HFF-Myc (cell line): Measurements from ENCODE around the gene ZFHX3.
"Not testable (repeated sequence)": the region's sequence is repeated elsewhere in the genome, so short reads cannot be mapped to it uniquely, and the experiment has no call there.

Source experiments
- DNase-seq: peaks from one replicate; pipeline ENCODE4 v3.0.0-alpha.2; 2011; ENCODE audit warnings: low read depth; ENCODE audit errors: extremely low read depth
- H3K4me3 ChIP-seq: replicated peaks from 2 replicates; pipeline ENCODE4 v1.5.1; 2011; ENCODE audit warnings: low read depth, mild to moderate bottlenecking, control low read depth, low read length
- TF ChIP-seq, protein P1 (sequence below): IDR thresholded peaks from 2 replicates; pipeline ENCODE4 v1.5.1; 2012; ENCODE audit warnings: mild to moderate bottlenecking, low read depth, low read length, control low read depth; ENCODE audit errors: missing control alignments

ZFHX3 gene

DNA sequence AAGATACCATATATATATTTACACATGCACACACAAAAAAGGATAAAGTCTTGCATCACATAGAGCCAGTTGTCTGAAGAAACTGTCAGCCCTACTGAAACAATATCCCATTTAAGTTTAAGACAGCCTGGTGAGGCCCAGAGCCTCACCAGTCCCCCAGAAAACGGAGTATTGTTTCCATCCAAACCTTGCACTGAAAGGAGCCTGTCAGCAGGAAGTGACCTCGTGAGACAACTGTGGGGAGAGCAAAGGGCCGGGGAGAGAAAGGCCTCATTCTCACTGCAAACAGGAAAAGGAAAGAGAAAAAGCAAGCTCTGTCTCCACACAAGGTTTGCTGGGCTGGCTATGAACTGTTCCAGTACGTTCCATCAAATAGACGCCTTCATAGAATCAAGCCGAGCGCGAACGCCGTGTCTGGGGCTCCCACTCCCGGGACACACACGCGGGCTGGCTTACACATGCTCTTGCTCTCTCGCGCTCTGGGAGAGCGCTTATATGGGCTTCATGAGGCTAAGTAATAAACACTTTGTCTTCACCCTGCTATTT, 44.4 kb upstream of the ZFHX3 start:
- no peak for DNase-seq
- TF ChIP-seq, protein P1, sequence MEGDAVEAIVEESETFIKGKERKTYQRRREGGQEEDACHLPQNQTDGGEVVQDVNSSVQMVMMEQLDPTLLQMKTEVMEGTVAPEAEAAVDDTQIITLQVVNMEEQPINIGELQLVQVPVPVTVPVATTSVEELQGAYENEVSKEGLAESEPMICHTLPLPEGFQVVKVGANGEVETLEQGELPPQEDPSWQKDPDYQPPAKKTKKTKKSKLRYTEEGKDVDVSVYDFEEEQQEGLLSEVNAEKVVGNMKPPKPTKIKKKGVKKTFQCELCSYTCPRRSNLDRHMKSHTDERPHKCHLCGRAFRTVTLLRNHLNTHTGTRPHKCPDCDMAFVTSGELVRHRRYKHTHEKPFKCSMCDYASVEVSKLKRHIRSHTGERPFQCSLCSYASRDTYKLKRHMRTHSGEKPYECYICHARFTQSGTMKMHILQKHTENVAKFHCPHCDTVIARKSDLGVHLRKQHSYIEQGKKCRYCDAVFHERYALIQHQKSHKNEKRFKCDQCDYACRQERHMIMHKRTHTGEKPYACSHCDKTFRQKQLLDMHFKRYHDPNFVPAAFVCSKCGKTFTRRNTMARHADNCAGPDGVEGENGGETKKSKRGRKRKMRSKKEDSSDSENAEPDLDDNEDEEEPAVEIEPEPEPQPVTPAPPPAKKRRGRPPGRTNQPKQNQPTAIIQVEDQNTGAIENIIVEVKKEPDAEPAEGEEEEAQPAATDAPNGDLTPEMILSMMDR, result no peak

DNA sequence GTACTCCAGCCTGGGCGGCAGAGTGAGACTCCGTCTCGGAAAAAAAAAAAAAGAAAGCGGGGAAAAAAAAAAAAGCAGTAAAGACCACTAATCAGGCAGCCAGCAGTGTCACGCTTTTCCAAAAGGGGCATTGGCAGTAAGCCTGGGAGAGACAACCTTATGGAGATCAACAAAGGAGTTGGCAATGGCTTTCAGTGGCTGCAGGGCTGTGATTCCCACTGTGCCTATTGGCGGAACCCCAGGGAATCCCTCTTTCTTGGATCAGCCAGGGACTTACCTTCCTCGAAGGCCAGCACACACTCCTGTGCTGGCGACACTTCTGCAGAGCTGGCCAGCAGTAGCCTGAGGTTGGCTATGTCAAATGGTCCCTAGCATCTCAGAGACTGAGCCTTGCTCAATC, 43.2 kb upstream of the ZFHX3 start:
- TF ChIP-seq, protein P1, result no peak
- DNase-seq, result no peak
- no peak overlapping the region for H3K4me3 ChIP-seq

More for the DNA sequence above, 44.4 kb upstream of the ZFHX3 start:
- no peak overlapping the region for H3K4me3 ChIP-seq

DNA sequence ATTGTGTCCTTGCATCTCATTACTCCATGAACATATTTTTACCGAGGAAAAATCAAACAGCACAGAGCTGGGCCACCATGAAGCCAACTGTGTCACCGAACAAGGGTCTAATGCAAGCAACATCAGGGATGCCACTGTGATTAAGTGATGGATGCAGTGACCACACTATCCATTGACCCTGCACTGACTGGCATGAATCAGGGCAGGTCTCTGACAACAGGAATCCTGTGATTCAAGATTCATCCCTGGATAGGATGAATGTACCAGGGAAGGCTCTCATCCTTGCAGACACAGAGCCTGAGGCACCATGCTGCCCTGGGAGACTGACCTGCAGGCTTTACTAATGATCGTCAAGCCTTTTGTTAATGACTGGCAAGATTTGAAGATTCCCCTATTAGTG, 41.5 kb upstream of the ZFHX3 start:
- H3K4me3 ChIP-seq, result no peak overlapping the region
- no peak for DNase-seq
- TF ChIP-seq, protein P1, result no peak

DNA sequence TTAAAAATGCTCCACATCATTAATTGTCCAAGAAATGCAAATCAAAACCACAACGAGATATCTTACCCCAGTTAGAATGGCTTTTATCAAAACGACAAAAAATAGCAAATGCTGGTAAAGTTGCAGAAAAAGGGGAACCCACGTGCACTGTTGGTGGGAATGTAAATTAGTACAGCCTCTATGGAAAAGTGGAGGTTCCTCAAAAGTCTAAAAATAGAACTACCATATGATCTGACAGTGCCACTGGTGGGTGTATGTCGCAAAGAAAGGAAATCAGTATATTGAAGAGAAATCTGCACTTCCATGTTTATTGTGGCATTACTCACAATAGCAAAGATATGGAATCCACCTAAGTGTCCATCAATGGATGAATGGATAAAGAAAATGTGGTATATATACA, 38.2 kb upstream of the ZFHX3 start:
- TF ChIP-seq, protein P1, result no peak
- no peak for DNase-seq
- H3K4me3 ChIP-seq, result no peak overlapping the region

DNA sequence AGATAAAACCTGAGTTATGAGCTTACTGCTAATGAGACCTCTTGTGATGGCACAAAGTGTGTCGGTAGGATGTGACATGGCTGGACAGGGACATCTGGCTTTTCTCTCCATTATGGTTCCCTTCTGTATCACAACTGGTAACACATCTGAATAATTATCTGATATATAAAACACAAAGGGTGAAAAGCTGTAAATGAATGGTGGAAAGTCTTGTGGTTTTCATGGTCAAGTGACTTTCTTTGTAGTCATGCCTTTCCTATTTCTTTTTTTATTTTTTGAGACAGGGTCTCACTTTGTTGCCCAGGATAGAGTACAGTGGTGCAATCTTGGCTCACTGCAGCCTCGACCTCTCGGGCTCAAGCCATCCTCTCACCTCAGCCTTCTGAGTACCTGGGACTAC, 35.3 kb upstream of the ZFHX3 start:
- H3K4me3 ChIP-seq, result no peak overlapping the region
- TF ChIP-seq, protein P1, result no peak
- no peak for DNase-seq

DNA sequence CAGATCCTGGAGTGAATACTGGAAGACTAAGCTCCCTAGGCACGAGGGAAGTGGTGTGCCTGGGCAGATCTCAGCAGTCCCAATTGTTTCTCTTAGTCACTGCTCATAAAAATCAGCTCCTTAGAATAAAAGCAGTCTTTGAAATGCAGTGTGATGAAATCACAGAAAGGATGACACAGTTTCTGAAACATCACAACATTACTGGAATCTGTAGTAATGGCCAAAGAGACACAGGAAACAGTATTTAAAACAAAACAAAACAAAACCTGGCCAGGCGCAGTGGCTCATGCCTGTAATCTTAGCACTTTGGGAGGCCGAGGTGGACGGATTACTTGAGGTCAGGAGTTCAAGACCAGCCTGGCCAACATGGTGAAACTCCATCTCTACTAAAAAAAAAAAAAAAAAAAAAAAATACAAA, 34.7 kb upstream of the ZFHX3 start:
- H3K4me3 ChIP-seq, result not testable (repeated sequence)
- peak; percentile 79 for DNase-seq

DNA sequence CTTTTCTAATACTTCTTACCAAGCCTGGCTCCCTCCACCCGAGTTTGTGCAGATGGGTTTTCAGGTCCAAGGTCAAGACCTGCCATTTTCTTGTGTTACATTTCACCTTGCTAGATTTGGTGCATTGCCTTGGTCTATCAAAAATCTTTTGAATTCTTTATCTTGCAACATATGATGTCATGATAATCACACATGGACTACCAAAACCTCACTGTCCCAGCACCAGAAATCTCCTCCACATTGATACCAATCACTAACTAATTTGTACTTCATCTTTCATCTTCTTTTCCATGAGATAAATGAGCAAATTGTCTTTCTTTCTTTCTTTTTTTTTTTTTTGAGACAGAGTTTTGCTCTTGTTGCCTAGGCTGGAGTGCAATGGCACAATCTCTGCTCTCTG, 33.0 kb upstream of the ZFHX3 start:
- H3K4me3 ChIP-seq, result no peak overlapping the region
- TF ChIP-seq, protein P1, result no peak
- no peak for DNase-seq
